GM23338 (cell line): ENCODE measurements around the gene PPP2R3B.

ENCODE experiments used
- CREB1 ChIP-seq: fragments of 250-450 bp; sonication (Bioruptor Pico); IDR thresholded peaks from 2 replicates; pipeline ENCODE4 v1.5.0; 2020; ENCODE audit warnings: low read depth, mild to moderate bottlenecking, moderate library complexity
- CTCF ChIP-seq, 2 experiments: fragments of 200-600 bp in 1 of 2; sonication (generic) in 1 of 2; conservative IDR thresholded peaks; 2 replicates each; pipeline versions ENCODE4 v1.5.1 to v1.6.1; 2016 to 2017; ENCODE audit warnings: antibody characterized with exemption in 2 of 2, low read depth in 2 of 2, mild to moderate bottlenecking in 2 of 2, moderate library complexity in 1 of 2
- ETS1 ChIP-seq: IDR thresholded peaks from 2 replicates; pipeline ENCODE4 v1.6.1; 2016; ENCODE audit warnings: antibody characterized with exemption
- EZH2 ChIP-seq: fragments of 200-600 bp; sonication (generic); IDR thresholded peaks from one replicate; pipeline ENCODE4 v1.8.0; 2017; ENCODE audit warnings: antibody characterized with exemption, mild to moderate bottlenecking, low read depth; ENCODE audit not compliant: unreplicated experiment
- EZH2phosphoT487 ChIP-seq: fragments of 200-600 bp; sonication (generic); IDR thresholded peaks from one replicate; pipeline ENCODE4 v1.8.1; 2018; ENCODE audit warnings: antibody characterized with exemption; ENCODE audit not compliant: unreplicated experiment
- POLR2AphosphoS5 ChIP-seq: IDR thresholded peaks from 2 replicates; pipeline ENCODE4 v1.6.1; 2016; ENCODE audit warnings: antibody characterized with exemption, low read depth
- REST ChIP-seq: IDR thresholded peaks from one replicate; pipeline ENCODE4 v1.6.1; 2018; ENCODE audit warnings: antibody characterized with exemption; ENCODE audit not compliant: unreplicated experiment
- ZNF331 ChIP-seq: fragments of 250-450 bp; sonication (Bioruptor Pico); IDR thresholded peaks from 2 replicates; pipeline ENCODE4 v1.5.0; 2020; ENCODE audit warnings: low read depth, mild to moderate bottlenecking, moderate library complexity
- ZNF462 ChIP-seq: fragments of 250-450 bp; sonication (Bioruptor Pico); IDR thresholded peaks from 2 replicates; pipeline ENCODE4 v1.5.0; 2020; ENCODE audit warnings: mild to moderate bottlenecking, moderate library complexity

GRCh38 chrX:433771-434170 is 47.1 kb upstream of the PPP2R3B start:
- TF ChIP-seq POLR2AphosphoS5: no peak
- no peak for TF ChIP-seq CREB1
- no peak for TF ChIP-seq CTCF (conservative IDR thresholded peaks at IDR 0.05; ENCODE audit: low read depth in 2 of 2)
- no peak for TF ChIP-seq ZNF331 (CRISPR knock-in tag)
- TF ChIP-seq EZH2phosphoT487: no peak
- no peak for TF ChIP-seq REST
- no peak for TF ChIP-seq EZH2
- TF ChIP-seq ETS1: no peak
- no peak for TF ChIP-seq ZNF462 (CRISPR knock-in tag)
